Cardiac muscle cell (in vitro differentiated cells and primary cell): Measurements from ENCODE around the gene GSS. TPM values are rescaled to one million over a fixed set of nuclear protein-coding genes. Genes with fewer than 3 reads are reported as not detected.

Source experiments
- DNase-seq, 2 donors: peaks; one replicate each; pipeline versions ENCODE4 v3.0.0 to v3.0.0-alpha.2; 2010 to 2017; ENCODE audit warnings: low read depth in 1 of 2, low spot score in 1 of 2
- H3K27ac ChIP-seq: fragments of 200-600 bp; sonication (generic); 2 replicates; pipeline ENCODE4 v1.5.1; 2016
- H3K27me3 ChIP-seq: fragments of 200-600 bp; sonication (generic); 2 replicates; pipeline ENCODE4 v1.6.0; 2016; ENCODE audit warnings: control low read depth
- H3K36me3 ChIP-seq: fragments of 200-600 bp; sonication (generic); 2 replicates; pipeline ENCODE4 v1.5.1; 2016; ENCODE audit warnings: control low read depth
- H3K4me1 ChIP-seq: fragments of 200-600 bp; sonication (generic); 2 replicates; pipeline ENCODE4 v1.8.1; 2017; ENCODE audit warnings: low read depth, mild to moderate bottlenecking, mixed run types
- H3K4me3 ChIP-seq: fragments of 200-600 bp; sonication (generic); 2 replicates; pipeline ENCODE4 v1.5.1; 2016; ENCODE audit warnings: mild to moderate bottlenecking
- H3K9me3 ChIP-seq: fragments of 200-600 bp; sonication (generic); 2 replicates; pipeline ENCODE4 v1.5.1; 2017; ENCODE audit warnings: low read depth, mild to moderate bottlenecking, control low read depth
- CTCF ChIP-seq: IDR thresholded peaks from 2 replicates; pipeline ENCODE4 v1.5.1; 2012; ENCODE audit warnings: low read depth, mild to moderate bottlenecking, low read length
- polyA plus RNA-seq: library from polyadenylated mRNA; unstranded; fragments of >200 nt; fragmentation: Nextera tagmentation; extraction: Ambion mirVana; gene quantifications from 2 replicates; pipeline ENCODE4 v1.2.1, GENCODE V29; 2016
- total RNA-seq: library from RNA; depleted of rRNA; stranded (reverse); fragments of >200 nt; gene quantifications from 2 replicates; pipeline ENCODE4 v1.2.3, GENCODE V29; 2016

The GSS gene
- total and polyA plus RNA-seq, 2 experiments from 2014 or later: 59.9 to 69.5 TPM

- DNase-seq: no peak
- Histone ChIP-seq H3K9me3 (no peaks in the 10 kb centered on the region), H3K27ac (no peak overlapping the region), H3K27me3 (no peaks in the 10 kb centered on the region), H3K4me1 (peaks cover 8% of the 10 kb centered on the region), H3K36me3 (peaks cover 9% of the 10 kb centered on the region), H3K4me3 (no peak overlapping the region)
- TF ChIP-seq CTCF: no peak
Measured at GRCh38 chr20:34920055-34920454, 35.6 kb downstream of the GSS start.

DNA sequence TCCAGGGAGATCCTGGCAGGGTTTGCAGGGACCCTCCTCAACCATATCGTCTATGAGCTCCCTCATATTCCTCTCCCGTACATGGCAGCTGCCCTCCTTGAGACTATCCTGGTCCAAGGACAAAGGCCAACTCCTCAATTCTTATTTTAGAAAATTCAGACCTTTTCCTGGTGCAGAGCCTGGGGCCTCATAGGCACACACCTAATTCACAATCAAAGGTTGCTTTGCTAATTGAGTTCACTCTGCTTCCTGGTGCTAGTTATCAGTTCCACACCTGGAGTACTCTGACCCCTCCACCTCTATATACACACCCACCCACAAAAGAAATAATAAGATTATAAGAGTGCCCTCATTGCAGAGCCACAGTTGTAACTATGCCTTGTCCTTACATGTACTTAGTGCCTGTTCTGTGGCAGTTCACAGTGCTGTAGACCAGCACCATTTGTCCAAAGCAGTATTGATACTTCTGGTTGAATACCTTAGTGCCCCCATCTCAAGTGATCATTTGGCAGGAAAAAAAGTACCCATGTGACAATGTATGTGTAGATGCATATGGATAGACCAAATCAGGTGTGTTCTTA lies 38.7 kb downstream of the GSS start:
- Histone ChIP-seq H3K36me3 (peaks cover 9% of the 10 kb centered on the region), H3K9me3 (no peaks in the 10 kb centered on the region), H3K27ac (no peak overlapping the region), H3K4me3 (no peak overlapping the region), H3K4me1 (peaks cover 8% of the 10 kb centered on the region), H3K27me3 (no peaks in the 10 kb centered on the region)
- no peak for DNase-seq
- no peak for TF ChIP-seq CTCF

DNA sequence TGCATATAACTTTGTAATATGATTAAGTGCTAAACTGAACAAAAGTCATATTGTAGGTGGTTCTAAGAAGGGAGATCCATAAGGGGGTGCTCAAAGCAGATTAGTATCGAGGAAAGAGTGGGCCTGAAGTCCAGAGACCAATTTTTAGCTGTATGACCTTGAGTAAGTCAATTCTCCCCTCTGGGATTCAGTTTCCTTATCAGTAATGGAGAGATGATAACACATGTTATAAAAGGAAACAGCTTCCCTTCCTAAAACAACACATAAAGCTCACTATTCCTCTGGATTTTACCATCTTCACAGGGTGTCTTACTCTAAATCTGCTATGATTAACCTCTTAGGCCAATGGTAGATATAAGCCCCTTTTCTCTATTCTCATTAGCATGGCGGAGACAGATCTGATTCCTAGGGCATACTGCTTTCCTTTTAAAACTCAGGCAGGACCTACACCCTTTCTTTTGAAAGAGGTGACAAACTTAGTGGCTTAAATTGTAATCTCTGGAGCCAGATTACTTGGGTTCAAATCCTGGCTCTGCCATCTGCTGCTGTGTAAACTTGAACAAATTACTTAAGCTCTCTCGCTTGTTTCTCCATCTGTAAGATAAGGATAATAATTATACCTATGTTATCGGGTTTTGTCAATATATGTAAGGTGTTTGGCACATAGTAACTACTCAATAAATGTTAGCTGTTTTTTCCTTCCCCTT lies 39.7 kb downstream of the GSS start:
- no peak for TF ChIP-seq CTCF

DNA sequence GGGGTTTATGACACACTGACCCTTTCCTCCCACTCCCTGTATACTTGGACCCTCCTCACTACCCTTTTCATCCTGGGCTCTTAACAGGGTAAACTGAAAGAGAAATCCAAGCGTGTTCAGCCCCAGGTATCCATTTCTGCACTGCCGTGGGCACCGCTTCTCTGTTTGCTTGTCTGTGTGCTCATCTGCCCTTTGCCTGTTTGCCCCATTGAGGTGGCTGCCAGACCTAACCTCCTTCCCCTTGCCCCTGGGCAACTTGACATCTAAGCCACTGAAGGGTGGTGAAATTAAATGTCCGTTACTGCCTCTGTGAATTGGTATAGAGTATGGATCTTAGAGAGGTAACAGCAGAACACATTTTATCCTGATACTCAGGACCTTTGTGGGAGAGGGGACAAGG lies 40.5 kb downstream of the GSS start:
- Histone ChIP-seq H3K9me3 (no peaks in the 10 kb centered on the region), H3K36me3 (no peaks in the 10 kb centered on the region), H3K4me3 (no peak overlapping the region), H3K27ac (no peak overlapping the region), H3K27me3 (no peaks in the 10 kb centered on the region), H3K4me1 (peaks cover 8% of the 10 kb centered on the region)
- DNase-seq: no peak
- TF ChIP-seq CTCF: no peak

More for the DNA sequence above, 39.7 kb downstream of the GSS start:
- no peak overlapping the region for H3K27ac ChIP-seq
- no peak overlapping the region for H3K4me3 ChIP-seq
- DNase-seq: no peak
- H3K27me3 ChIP-seq: no peaks in the 10 kb centered on the region
- peaks cover 8% of the 10 kb centered on the region for H3K4me1 ChIP-seq
- H3K9me3 ChIP-seq: no peaks in the 10 kb centered on the region
- peaks cover 5% of the 10 kb centered on the region for H3K36me3 ChIP-seq

DNA sequence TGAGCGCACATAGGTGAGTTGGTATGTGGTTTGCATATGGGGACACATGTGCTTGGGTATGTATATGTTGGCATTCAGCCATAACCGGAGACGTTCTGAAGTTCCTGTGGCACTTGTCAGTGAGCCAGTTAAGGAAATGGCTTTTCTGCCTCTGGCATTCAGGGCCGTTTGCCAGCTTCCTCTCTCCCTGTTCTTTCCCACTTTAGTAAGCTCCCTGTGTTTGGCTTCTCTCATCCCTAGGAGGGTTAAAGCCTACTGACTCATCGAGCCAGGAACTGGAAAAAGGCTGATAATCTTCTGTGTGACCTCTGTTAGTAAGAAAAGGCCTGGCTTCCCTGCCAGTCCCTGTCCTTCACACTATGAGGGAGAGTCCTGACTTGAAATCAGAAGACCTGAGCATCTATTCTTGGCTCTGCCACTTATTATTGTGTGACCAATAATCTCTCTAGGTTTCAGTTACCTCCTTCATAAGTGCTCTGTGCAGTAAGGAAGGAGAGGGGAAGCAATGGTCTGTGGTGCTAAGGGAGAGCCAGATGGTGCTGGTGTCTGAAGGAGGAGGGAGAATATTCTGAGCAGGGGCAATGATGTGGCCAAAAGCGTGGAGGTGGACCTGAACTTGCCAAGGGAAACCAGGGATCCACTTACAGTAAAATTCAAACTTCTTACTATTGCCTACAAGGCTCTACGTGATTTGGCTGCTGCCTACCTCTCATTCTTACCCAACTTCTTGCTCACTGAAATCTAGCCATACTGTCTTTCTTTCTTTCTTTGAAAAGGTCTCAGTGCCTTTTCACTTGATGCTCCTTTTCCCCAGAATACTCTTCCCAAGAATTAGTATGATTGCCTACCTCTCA lies 47.8 kb downstream of the GSS start:
- no peak for TF ChIP-seq CTCF
- H3K4me3 ChIP-seq: no peak overlapping the region
- H3K4me1 ChIP-seq: peaks cover 14% of the 10 kb centered on the region
- H3K27me3 ChIP-seq: no peaks in the 10 kb centered on the region
- H3K9me3 ChIP-seq: no peaks in the 10 kb centered on the region
- no peaks in the 10 kb centered on the region for H3K36me3 ChIP-seq
- H3K27ac ChIP-seq: peak overlapping the region; percentile 74
- DNase-seq: peak; percentile 50 to 90
